Brain microvascular endothelial cell (primary cell): ENCODE measurements around the gene LRMDA.

ENCODE experiments used
- DNase-seq: peaks from one replicate; pipeline ENCODE4 v3.0.0-alpha.2; 2020
- H3K27ac ChIP-seq: fragments of 250-450 bp; sonication (Bioruptor Pico); 2 replicates; pipeline ENCODE4 v1.5.1; 2020; ENCODE audit warnings: mild to moderate bottlenecking, moderate library complexity
- H3K27me3 ChIP-seq: fragments of 250-450 bp; sonication (Bioruptor Pico); replicated peaks from 2 replicates; pipeline ENCODE4 v1.5.1; 2020; ENCODE audit warnings: mild to moderate bottlenecking
- H3K36me3 ChIP-seq: fragments of 250-450 bp; sonication (Bioruptor Pico); replicated peaks from 2 replicates; pipeline ENCODE4 v1.5.1; 2020; ENCODE audit warnings: mild to moderate bottlenecking
- H3K4me3 ChIP-seq: 2 replicates; pipeline ENCODE4 v1.5.1; 2011; ENCODE audit warnings: low read depth, mild to moderate bottlenecking, control low read depth, low read length, moderate library complexity
- CTCF ChIP-seq: IDR thresholded peaks from 2 replicates; pipeline ENCODE4 v1.5.1; 2011; ENCODE audit warnings: low read depth, mild to moderate bottlenecking, moderate library complexity, low read length, control low read depth, inconsistent platforms; ENCODE audit errors: missing control alignments
- in situ Hi-C: cut with HindIII; loops from 2 replicates; pipeline ENCODE4 v1.10.0; 2017; ENCODE audit warnings: low sequenced_read_pairs, low pct_ligation_motif_present

LRMDA gene

GRCh38 chr10:75461672-75462649 lies 30.5 kb downstream of the LRMDA start:
- Histone ChIP-seq H3K4me3 (no peak overlapping the region), H3K27me3 (no peaks in the 10 kb centered on the region), H3K36me3 (no peaks in the 10 kb centered on the region), H3K27ac (no peak overlapping the region)
- DNase-seq, result no peak
- in situ Hi-C loops, result no loop called here
- TF ChIP-seq CTCF, result no peak

GRCh38 chr10:75462865-75463264 lies 31.4 kb downstream of the LRMDA start:
- in situ Hi-C loops, result no loop called here
- Histone ChIP-seq H3K36me3 (no peaks in the 10 kb centered on the region), H3K27ac (no peak overlapping the region), H3K4me3 (no peak overlapping the region), H3K27me3 (no peaks in the 10 kb centered on the region)
- TF ChIP-seq CTCF, result no peak
- no peak for DNase-seq

- H3K27ac ChIP-seq, result no peak overlapping the region
- no peak for DNase-seq
These were observed 33.3 kb downstream of the LRMDA start for GRCh38 chr10:75464478-75465449.

GRCh38 chr10:75465450-75465827 lies 34.0 kb downstream of the LRMDA start:
- H3K4me3 ChIP-seq, result no peak overlapping the region
- TF ChIP-seq CTCF, result no peak
- H3K27me3 ChIP-seq, result no peaks in the 10 kb centered on the region
- H3K27ac ChIP-seq, result no peak overlapping the region
- H3K36me3 ChIP-seq, result no peaks in the 10 kb centered on the region
- no peak for DNase-seq
- in situ Hi-C loops, result no loop called here

More at GRCh38 chr10:75464478-75465449, 33.3 kb downstream of the LRMDA start:
- H3K4me3 ChIP-seq, result no peak overlapping the region
- H3K36me3 ChIP-seq, result no peaks in the 10 kb centered on the region
- no peak for TF ChIP-seq CTCF
- in situ Hi-C loops, result no loop called here
- no peaks in the 10 kb centered on the region for H3K27me3 ChIP-seq

- Histone ChIP-seq H3K36me3 (no peaks in the 10 kb centered on the region), H3K27me3 (no peaks in the 10 kb centered on the region), H3K27ac (no peak overlapping the region), H3K4me3 (no peak overlapping the region)
- no peak for TF ChIP-seq CTCF
- in situ Hi-C loops, result no loop called here
- DNase-seq, result no peak
These were observed 34.6 kb downstream of the LRMDA start for GRCh38 chr10:75466001-75466400.
